ENCODE measurements around the gene TOR1AIP1.
"Not testable (repeated sequence)": the region's sequence is repeated elsewhere in the genome, so short reads cannot be mapped to it uniquely, and the experiment has no call there.

Gene TOR1AIP1

GRCh38 chr1:179882253-179883039, at the start of gene TOR1AIP1:
Gene TOR1AIP1, plus strand, starts transcription at chr1:179882285. Its CDS starts 218 bp downstream, at chr1:179882503.
- DNase-seq = peak; percentile 98

GRCh38 chr1:179836686-179837445, 45.2 kb upstream of the TOR1AIP1 start:
- DNase-seq = not testable (repeated sequence)

- no peak for DNase-seq
These were observed 42.0 kb upstream of the TOR1AIP1 start for GRCh38 chr1:179840107-179840506.

- no peak for DNase-seq
These were observed 33.9 kb upstream of the TOR1AIP1 start for GRCh38 chr1:179848233-179848632.

GRCh38 chr1:179853102-179853501, 29.0 kb upstream of the TOR1AIP1 start:
- no peak for DNase-seq

- DNase-seq = not testable (repeated sequence)
These were observed 26.3 kb upstream of the TOR1AIP1 start for GRCh38 chr1:179855831-179856230.

GRCh38 chr1:179856296-179856695, 25.8 kb upstream of the TOR1AIP1 start:
- no peak for DNase-seq

GRCh38 chr1:179857009-179857408, 25.1 kb upstream of the TOR1AIP1 start:
- DNase-seq = no peak

GRCh38 chr1:179860652-179861051, 21.4 kb upstream of the TOR1AIP1 start:
- no peak for DNase-seq

- no peak for DNase-seq
These were observed 16.7 kb upstream of the TOR1AIP1 start for GRCh38 chr1:179865377-179865776.

- no peak for DNase-seq
These were observed 15.5 kb upstream of the TOR1AIP1 start for GRCh38 chr1:179866616-179867015.

- DNase-seq = peak; percentile 39
These were observed 14.4 kb upstream of the TOR1AIP1 start for GRCh38 chr1:179867493-179868330.

GRCh38 chr1:179870870-179871269, 11.2 kb upstream of the TOR1AIP1 start:
- no peak for DNase-seq

- DNase-seq = no peak
These were observed 10.1 kb upstream of the TOR1AIP1 start for GRCh38 chr1:179871940-179872339.

GRCh38 chr1:179872558-179872957, 9.5 kb upstream of the TOR1AIP1 start:
- DNase-seq = no peak

GRCh38 chr1:179873438-179873851, 8.6 kb upstream of the TOR1AIP1 start:
- DNase-seq = no peak

GRCh38 chr1:179875596-179876299, 6.3 kb upstream of the TOR1AIP1 start:
- DNase-seq = no peak

- peak; percentile 46 for DNase-seq
These were observed 5.8 kb upstream of the TOR1AIP1 start for GRCh38 chr1:179876300-179876715.

- DNase-seq = peak; percentile 94
These were observed 4.4 kb upstream of the TOR1AIP1 start, which contains the start of gene TOR1AIP2 for GRCh38 chr1:179877586-179878265. Gene TOR1AIP2, minus strand, starts transcription at chr1:179877803. Its CDS starts 25,138 bp downstream, at chr1:179852665.

GRCh38 chr1:179879797-179880196, 2.3 kb upstream of the TOR1AIP1 start:
- peak; percentile 14 for DNase-seq

GRCh38 chr1:179881642-179882252, 338 bp upstream of the TOR1AIP1 start:
- DNase-seq = no peak

All from activated CD4-positive, alpha-beta T cell treated with anti-CD3 and anti-CD28 coated beads, Interleukin-2, Interleukin-6, amounts not matched to agents 100 ng/mL and 50 ng/mL, durations not matched to agents 16 hours and 8 hours (primary cell).